ENCODE measurements around the gene PHRF1.

GRCh38 chr11:643849-644738, 67.8 kb downstream of the PHRF1 start:
- TF ChIP-seq ARID4B (CRISPR knock-in tag; IDR thresholded peaks at IDR 0.05) = no peak
- no peak for TF ChIP-seq HMGXB4 (CRISPR knock-in tag; IDR thresholded peaks at IDR 0.05)
- no peak for TF ChIP-seq ZKSCAN1 (IDR thresholded peaks at IDR 0.05; ENCODE audit: low read depth, low read length)
- no peak for TF ChIP-seq EZH2 (IDR thresholded peaks at IDR 0.05; ENCODE audit: borderline replicate concordance, low read depth, low read length)
- TF ChIP-seq ZNF592 (IDR thresholded peaks at IDR 0.05) = no peak
- no peak for TF ChIP-seq MAX (CRISPR knock-in tag; IDR thresholded peaks at IDR 0.05)
- no peak for TF ChIP-seq CHCHD3 (CRISPR knock-in tag; IDR thresholded peaks at IDR 0.05)
- no peak for TF ChIP-seq ZBTB43 (CRISPR knock-in tag; IDR thresholded peaks at IDR 0.05)

Data from K562 (cell line).